ENCODE results near the gene SH3BGRL2. TPM values are rescaled to one million over a fixed set of nuclear protein-coding genes. Genes with fewer than 3 reads are reported as not detected.

The SH3BGRL2 gene
- total RNA-seq = 2.2 and 2.7 TPM in 2 replicates

- no peaks in the 10 kb centered on the region for H3K9me3 ChIP-seq (ENCODE audit: low read depth, low read length)
- H3K27me3 ChIP-seq (ENCODE audit: insufficient read depth, low read length) = peaks cover 50% of the 10 kb centered on the region
- H4K20me1 ChIP-seq (ENCODE audit: insufficient read depth, low read length) = peaks cover 4% of the 10 kb centered on the region
- no peak within 1 kb of the TSS for H3K27ac ChIP-seq (ENCODE audit: low read depth, low read length)
- H2AFZ ChIP-seq (ENCODE audit: low read length) = peak within 1 kb of the TSS; percentile 73
- peak; percentile 97 for DNase-seq (ENCODE audit: insufficient read length, low spot score, missing footprints)
- H3K4me3 ChIP-seq (ENCODE audit: insufficient read depth, low read length) = peak within 1 kb of the TSS; percentile 76
- H3K4me1 ChIP-seq (ENCODE audit: insufficient read depth, low read length) = peaks cover 2% of the 10 kb centered on the region
- no peaks in the 10 kb centered on the region for H3K36me3 ChIP-seq (ENCODE audit: insufficient read depth, low read length)
- TF ChIP-seq, protein P1, sequence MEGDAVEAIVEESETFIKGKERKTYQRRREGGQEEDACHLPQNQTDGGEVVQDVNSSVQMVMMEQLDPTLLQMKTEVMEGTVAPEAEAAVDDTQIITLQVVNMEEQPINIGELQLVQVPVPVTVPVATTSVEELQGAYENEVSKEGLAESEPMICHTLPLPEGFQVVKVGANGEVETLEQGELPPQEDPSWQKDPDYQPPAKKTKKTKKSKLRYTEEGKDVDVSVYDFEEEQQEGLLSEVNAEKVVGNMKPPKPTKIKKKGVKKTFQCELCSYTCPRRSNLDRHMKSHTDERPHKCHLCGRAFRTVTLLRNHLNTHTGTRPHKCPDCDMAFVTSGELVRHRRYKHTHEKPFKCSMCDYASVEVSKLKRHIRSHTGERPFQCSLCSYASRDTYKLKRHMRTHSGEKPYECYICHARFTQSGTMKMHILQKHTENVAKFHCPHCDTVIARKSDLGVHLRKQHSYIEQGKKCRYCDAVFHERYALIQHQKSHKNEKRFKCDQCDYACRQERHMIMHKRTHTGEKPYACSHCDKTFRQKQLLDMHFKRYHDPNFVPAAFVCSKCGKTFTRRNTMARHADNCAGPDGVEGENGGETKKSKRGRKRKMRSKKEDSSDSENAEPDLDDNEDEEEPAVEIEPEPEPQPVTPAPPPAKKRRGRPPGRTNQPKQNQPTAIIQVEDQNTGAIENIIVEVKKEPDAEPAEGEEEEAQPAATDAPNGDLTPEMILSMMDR (IDR thresholded peaks at IDR 0.05; ENCODE audit: extremely low read depth, low read depth, low read length) = no peak
- H3K4me2 ChIP-seq (ENCODE audit: insufficient read depth, low read length) = peak within 1 kb of the TSS; percentile 76
- no peaks in the 10 kb centered on the region for H3K79me2 ChIP-seq (ENCODE audit: insufficient read depth, low read length)
Measured at GRCh38 chr6:79630883-79631692, at the start of gene SH3BGRL2. TSS of gene SH3BGRL2 (plus strand) at chr6:79631329. CDS start at chr6:79631462, 133 bp downstream.

GRCh38 chr6:79584332-79584731, 46.8 kb upstream of the SH3BGRL2 start:
- H3K4me2 ChIP-seq (ENCODE audit: insufficient read depth, low read length) = no peak overlapping the region
- H4K20me1 ChIP-seq (ENCODE audit: insufficient read depth, low read length) = no peaks in the 10 kb centered on the region
- H3K36me3 ChIP-seq (ENCODE audit: insufficient read depth, low read length) = no peaks in the 10 kb centered on the region
- H3K4me3 ChIP-seq (ENCODE audit: insufficient read depth, low read length) = no peak overlapping the region
- H3K27me3 ChIP-seq (ENCODE audit: insufficient read depth, low read length) = no peaks in the 10 kb centered on the region
- no peak for DNase-seq (ENCODE audit: insufficient read length, low spot score, missing footprints)
- no peaks in the 10 kb centered on the region for H3K9me3 ChIP-seq (ENCODE audit: low read depth, low read length)
- H2AFZ ChIP-seq (ENCODE audit: low read length) = no peak overlapping the region
- no peak overlapping the region for H3K27ac ChIP-seq (ENCODE audit: low read depth, low read length)
- H3K79me2 ChIP-seq (ENCODE audit: insufficient read depth, low read length) = no peaks in the 10 kb centered on the region
- TF ChIP-seq, protein P1 (IDR thresholded peaks at IDR 0.05; ENCODE audit: extremely low read depth, low read depth, low read length) = no peak
- no peaks in the 10 kb centered on the region for H3K4me1 ChIP-seq (ENCODE audit: insufficient read depth, low read length)

- Histone ChIP-seq H3K4me2 (ENCODE audit: insufficient read depth, low read length) (no peak overlapping the region), H3K9me3 (ENCODE audit: low read depth, low read length) (no peaks in the 10 kb centered on the region), H3K36me3 (ENCODE audit: insufficient read depth, low read length) (no peaks in the 10 kb centered on the region), H2AFZ (ENCODE audit: low read length) (no peak overlapping the region), H3K27ac (ENCODE audit: low read depth, low read length) (no peak overlapping the region), H4K20me1 (ENCODE audit: insufficient read depth, low read length) (no peaks in the 10 kb centered on the region), H3K4me1 (ENCODE audit: insufficient read depth, low read length) (no peaks in the 10 kb centered on the region), H3K79me2 (ENCODE audit: insufficient read depth, low read length) (no peaks in the 10 kb centered on the region), H3K27me3 (ENCODE audit: insufficient read depth, low read length) (no peaks in the 10 kb centered on the region), H3K4me3 (ENCODE audit: insufficient read depth, low read length) (no peak overlapping the region)
- peak; percentile 48 for DNase-seq (ENCODE audit: insufficient read length, low spot score, missing footprints)
- TF ChIP-seq, protein P1 (IDR thresholded peaks at IDR 0.05; ENCODE audit: extremely low read depth, low read depth, low read length) = peak; percentile 54
Measured at GRCh38 chr6:79586548-79586947, 44.6 kb upstream of the SH3BGRL2 start.

DNA sequence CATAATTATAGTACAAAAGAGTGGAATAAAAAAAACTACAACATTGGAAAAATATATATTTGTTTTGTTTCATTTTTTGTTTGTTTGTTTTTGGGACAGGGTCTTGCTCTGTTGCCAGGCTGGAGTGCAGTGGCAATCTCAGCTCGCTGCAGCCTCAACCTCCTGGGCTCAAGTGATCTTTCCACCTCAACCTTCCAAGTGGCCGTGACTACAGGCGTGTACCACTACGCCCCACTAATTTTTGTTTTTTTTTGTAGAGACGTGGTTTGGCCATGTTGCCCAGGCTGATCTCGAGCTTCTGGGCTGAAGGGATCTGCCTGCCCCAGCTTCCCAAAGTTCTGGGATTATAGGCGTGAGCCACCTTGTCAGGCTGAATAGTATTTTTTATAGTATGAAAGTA, 41.4 kb upstream of the SH3BGRL2 start:
- no peaks in the 10 kb centered on the region for H3K4me1 ChIP-seq (ENCODE audit: insufficient read depth, low read length)
- H4K20me1 ChIP-seq (ENCODE audit: insufficient read depth, low read length) = no peaks in the 10 kb centered on the region
- no peak overlapping the region for H3K27ac ChIP-seq (ENCODE audit: low read depth, low read length)
- no peak overlapping the region for H3K4me2 ChIP-seq (ENCODE audit: insufficient read depth, low read length)
- no peaks in the 10 kb centered on the region for H3K36me3 ChIP-seq (ENCODE audit: insufficient read depth, low read length)
- DNase-seq (ENCODE audit: insufficient read length, low spot score, missing footprints) = no peak
- no peaks in the 10 kb centered on the region for H3K9me3 ChIP-seq (ENCODE audit: low read depth, low read length)
- H3K79me2 ChIP-seq (ENCODE audit: insufficient read depth, low read length) = no peaks in the 10 kb centered on the region
- no peaks in the 10 kb centered on the region for H3K27me3 ChIP-seq (ENCODE audit: insufficient read depth, low read length)
- H3K4me3 ChIP-seq (ENCODE audit: insufficient read depth, low read length) = no peak overlapping the region
- TF ChIP-seq, protein P1 (IDR thresholded peaks at IDR 0.05; ENCODE audit: extremely low read depth, low read depth, low read length) = no peak
- H2AFZ ChIP-seq (ENCODE audit: low read length) = no peak overlapping the region

Measured in osteoblast (primary cell).